ENCODE measurements around the gene B3GNT3.

B3GNT3 gene, protein sequence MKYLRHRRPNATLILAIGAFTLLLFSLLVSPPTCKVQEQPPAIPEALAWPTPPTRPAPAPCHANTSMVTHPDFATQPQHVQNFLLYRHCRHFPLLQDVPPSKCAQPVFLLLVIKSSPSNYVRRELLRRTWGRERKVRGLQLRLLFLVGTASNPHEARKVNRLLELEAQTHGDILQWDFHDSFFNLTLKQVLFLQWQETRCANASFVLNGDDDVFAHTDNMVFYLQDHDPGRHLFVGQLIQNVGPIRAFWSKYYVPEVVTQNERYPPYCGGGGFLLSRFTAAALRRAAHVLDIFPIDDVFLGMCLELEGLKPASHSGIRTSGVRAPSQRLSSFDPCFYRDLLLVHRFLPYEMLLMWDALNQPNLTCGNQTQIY

GRCh38 chr19:17794731-17795494 lies at the start of gene B3GNT3:
Gene B3GNT3 (plus strand): TSS chr19:17795138. CDS start chr19:17807808, 12,670 bp downstream.
- no peak for DNase-seq

DNA sequence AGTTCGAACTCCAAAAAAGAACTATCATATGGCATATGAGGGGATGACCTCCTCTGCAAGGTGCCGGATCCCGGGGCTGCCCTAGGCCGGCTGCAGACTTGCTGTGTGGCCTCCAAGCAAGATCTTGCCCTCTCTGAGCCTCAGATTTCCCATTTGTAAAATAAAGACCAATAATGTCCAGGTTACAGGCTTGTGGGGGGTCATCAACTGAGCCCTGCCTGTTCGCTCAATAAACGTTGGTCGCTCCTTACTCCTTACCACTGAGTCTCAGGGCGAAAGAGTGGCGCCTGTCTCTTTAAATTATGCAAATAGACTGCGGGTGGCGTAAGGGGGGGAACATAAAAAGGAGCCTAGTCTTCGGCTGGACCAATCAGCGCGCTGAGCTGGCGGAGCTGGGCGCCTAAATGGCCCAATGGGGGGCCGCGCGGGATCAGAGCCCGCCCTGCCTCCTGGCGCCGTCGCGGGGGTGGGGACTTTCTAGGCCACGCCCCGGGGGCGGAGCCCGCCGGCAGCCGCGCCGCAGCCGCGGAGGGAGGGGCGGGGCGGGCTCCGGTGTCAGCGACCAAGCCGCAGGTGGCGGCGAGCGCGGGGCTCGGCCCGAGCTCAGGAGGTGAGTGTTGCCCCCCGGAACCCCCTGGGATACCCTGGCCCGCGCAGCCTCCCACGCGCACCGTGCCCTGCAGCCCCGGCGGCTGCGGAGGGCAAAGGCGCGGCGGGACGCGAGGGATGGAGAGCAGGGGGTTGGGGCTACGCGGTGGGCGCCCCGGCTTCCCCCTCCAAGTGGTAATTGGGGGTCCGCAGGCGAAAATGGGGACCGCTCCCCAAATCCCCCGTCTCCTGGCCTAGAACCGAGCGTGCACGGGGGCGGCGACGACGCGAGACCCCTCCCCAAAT lies 47.5 kb upstream of the B3GNT3 start:
- peak; percentile 91 for DNase-seq

DNA sequence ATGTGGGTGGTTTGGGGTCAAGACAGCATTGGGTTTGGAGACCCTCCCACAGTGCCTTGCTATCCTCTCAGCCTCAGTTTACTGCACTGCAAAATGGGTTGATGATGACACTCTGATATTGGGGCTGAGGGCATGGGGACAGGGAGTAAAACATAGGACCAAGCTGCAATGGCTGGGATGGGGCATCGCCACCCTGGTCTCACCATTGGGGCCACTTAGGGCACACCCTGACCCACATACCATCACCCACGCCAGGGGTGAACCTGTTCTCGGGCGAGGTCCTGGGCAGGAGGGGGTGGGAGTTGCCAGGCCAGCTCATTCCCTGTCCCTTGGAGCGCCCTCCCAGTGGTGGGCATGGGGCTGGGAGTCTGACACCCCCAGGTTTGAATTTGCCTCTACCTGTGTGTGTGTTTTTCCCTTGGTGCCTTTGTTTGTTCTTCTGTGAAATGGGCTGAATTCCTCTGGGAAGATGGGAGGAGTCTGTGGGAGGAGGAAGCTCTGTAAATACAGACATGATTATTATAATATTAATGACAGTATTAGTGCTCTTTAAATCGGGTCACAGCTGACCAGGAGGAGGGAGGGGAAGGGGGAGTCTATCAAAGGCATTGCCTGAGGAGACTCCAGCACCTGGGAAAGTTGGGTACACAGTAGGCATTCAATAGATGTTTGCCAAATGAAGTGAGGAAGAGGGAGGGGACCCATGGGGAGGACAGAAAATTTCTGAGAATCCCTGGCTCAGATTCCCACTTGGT lies 45.9 kb upstream of the B3GNT3 start:
- DNase-seq = no peak

DNA sequence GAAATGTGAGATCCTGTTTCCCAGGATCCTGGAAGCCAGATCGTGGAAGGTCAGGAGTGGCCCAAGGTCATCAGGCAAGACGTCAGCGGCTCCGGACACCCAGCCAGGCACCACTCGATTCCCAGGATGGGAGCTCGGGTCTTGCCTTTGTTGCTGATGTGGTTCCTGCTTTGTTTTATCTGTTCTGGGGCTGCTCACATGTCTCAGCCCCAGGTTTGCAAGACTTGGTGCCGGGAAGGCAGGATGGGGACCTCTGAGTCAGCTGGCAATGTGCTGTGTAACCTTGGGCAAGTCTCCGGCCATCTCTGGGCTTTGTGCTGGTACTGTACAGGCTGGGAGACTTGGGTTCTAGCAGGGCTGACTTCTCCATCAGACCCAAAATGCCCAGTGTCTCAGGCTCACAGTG lies 45.0 kb upstream of the B3GNT3 start:
- DNase-seq = no peak

- no peak for DNase-seq
These were observed 43.6 kb upstream of the B3GNT3 start, which contains the start of gene FCHO1 for GRCh38 chr19:17751103-17751911. Gene FCHO1 (plus strand): TSS chr19:17751477. CDS start chr19:17755165, 3,688 bp downstream.

DNA sequence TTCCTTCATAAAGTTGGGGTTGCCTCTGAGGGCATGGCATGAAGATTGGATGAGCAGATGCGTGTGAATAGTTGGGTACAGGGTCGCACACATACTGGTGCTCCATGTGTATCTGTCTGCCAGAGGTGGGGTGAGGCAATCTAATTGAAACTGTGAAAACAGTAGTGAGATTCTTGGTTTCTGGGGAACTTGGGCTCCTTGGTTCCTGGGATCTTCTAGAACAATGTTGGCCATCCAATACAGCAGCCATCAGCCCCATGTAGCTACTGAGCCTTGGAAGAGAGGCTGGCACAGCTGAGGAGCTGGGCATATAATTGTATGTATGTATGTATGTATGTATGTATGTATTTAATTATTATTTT lies 43.0 kb upstream of the B3GNT3 start:
- DNase-seq = no peak

DNA sequence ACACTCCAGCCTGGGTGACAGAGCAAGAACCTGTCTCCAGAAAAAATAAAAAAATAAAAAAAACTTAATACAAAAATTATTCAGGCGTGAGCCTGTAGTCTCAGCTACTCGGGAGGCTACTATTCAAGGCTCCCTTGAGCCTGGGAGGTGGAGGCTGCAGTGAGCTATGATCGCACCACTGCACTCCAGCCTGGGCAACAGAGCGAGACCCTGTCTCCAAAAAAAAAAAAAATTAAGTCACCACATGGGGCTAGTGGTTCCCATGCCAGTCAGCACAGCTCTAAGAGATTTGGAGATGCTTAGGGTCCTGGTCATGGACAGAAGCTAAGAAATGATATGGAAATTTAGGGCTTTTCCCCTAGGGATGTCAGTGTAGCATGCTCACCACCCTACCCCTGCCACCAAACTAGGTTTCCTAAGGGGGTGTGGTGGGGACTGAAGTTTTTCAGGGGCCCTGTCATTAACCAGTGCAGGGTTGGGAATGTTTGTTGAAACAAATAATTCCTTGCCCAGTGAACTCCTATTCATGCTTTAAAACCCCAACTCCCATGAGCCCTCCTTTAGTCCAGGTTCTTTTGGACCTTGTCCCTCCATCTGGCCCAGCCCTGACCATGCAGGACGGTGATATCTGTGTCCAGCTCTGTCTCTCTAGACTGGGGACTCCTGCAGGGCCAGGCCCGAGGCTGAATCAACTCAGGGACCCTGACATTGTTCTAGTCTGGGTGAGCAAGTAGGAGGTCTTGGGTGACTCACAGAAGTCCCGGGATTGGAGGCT lies 41.9 kb upstream of the B3GNT3 start:
- no peak for DNase-seq

DNA sequence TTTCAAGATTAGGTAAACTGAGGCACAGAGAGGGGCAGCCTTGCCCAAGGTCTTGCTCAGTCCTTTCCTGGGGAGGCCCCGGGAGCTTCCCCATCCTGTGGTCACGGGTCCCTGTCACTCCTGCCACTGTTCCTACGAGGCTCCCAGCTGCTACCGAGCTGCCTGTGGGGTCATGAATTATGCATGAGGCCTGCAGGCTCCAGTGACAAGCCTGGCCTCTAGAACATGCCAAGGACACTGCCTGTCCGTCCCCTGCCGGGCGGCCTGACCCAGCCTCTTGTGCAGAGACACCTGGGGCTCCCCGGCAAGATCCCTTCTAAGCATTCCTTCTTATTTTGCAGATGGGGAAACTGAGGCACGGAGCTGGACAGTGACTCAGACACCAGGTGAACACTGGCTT lies 41.0 kb upstream of the B3GNT3 start:
- DNase-seq = no peak

DNA sequence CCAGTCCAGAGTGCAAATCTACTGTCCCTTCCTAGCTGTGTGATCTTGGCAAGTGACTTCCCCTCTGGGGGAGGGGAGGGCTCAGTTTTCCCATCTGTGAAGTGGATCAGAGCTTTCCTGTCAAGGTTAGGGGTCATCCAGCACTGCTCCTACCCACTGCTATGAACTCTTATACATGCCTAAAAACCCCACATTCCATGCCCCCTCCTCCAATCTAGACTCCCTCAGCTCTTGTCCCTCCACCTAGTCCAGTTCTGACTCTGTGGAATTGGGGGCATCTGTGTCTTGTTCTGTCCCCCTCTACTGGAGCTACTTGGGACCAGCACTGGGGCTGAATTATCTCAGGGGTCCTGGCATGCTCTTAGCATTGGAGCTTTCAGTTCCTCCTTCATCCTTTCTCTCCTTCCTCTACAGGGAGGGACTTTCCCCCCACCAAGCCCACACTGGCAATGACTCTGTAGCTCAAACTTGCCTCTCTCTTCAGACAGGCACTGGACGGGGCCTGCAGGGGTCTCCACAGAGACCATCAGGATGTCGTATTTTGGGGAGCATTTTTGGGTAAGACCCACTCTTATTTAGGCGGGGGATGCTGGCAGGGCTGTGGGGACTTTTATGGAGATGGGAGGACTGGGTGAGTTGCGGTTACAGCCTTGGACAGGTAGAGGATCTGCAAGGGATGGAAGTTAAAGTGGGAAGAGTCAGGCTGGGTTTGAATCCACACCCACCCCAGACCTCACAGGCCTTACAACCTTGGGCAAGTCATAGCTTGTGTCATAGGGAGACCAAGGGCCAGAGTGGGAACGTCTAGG lies 40.1 kb upstream of the B3GNT3 start:
- no peak for DNase-seq

GRCh38 chr19:17755443-17755890 lies 39.5 kb upstream of the B3GNT3 start:
- no peak for DNase-seq

DNA sequence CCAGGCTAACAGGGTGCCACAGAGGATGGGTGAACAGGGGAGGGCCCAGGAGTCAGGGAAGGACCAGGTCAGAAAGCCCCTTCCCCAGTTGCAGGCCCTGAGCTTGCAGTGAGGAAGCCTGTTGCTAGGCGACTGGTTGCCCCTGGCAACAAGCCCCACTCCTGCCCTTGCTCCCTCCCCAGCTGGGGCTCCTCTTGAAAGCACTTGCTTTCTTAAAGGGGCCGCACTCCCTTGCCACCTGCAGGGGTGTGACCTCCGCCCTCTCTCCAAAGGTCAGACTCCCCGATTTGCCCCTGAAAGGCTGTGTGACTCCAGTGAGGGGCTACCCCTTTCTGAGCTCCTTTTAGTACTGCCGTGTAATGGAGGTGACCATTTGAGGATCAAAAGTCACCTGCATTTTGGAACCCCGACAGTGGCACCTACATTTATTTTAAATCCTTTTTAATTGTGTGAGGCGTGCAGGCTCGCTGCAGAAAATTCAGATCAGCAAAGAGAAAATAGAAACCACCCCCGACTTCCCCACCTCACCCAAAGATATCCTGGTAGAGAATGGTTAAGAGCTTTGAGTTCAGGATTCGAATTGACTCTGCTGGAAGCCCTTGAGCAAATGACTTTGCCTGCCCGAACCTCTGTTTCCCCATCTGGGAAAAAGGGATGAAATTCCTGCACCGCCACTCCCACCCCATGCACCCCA lies 38.8 kb upstream of the B3GNT3 start:
- DNase-seq = peak; percentile 22

DNA sequence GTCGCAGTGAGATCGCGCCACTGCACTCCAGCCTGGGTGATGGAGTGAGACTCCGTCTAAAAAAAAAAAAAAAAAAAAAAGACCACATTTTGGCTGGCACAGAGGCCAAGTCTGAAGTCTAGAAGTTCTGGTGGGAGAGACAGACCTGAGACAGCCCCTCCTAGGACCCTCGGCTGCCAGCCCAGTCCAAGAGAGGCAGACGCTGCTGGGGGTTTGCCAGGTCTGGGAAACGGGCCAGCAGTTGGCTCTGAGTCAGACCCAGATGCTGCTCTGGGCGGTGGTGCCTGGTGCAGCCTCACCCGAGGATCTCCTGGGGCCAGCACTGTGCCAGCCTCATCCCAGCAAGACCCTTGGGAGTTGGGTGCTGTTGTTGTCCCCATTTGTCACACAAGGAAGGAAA lies 37.8 kb upstream of the B3GNT3 start:
- DNase-seq = no peak

- no peak for DNase-seq
These were observed 36.4 kb upstream of the B3GNT3 start for GRCh38 chr19:17758515-17758914.

- no peak for DNase-seq
These were observed 33.8 kb upstream of the B3GNT3 start for GRCh38 chr19:17761148-17761547.

DNA sequence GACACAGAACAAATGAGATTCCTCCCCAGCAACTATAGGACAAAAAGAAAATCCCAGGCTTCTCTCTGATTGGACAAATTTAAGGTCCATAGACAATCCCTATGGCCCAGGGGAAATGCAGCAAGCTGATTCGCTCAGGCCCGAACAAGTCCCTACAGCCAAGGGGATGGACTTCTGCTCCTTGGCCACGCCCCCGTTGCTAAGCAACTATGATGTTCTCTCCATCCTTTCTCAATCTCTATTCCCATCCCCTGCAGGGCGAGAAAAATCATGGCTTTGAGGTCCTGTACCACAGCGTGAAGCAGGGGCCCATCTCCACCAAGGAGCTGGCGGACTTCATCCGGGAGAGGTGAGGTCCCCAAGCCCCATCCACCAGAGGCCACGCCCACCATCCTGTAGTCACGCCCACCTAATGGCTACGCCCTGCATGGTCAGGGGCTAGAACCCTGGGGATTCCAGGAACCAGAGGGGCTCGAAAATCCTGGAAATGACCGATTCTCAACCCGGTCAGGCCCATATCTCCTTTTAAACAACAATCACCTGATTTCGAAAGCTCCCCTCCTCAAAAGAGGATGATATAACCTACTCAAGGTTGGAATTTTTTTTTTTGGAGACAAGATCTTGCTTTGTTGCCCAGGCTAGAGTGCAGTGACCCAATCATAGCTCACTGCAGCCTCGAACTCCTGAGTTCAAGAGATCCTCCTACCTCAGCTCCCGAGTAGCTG lies 32.3 kb upstream of the B3GNT3 start:
- DNase-seq = peak; percentile 19

DNA sequence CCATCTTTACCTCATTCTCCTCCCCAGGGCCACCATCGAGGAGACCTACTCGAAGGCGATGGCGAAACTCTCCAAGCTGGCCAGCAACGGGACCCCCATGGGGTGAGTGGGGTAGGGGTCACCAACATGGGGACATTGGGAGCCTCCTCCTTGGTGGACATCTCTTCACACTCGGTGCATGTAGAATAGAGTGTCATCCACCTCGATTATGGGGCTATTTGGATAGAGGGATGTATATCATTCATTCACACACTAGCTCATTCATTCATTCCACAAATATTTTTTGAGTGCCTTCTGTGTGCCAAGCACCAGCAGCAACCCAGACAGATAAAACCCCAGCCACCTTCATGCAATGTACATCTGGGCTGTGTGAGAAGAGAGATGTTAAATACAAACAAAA lies 30.6 kb upstream of the B3GNT3 start:
- no peak for DNase-seq

- DNase-seq = peak; percentile 75
These were observed 29.8 kb upstream of the B3GNT3 start for GRCh38 chr19:17765069-17765618.

DNA sequence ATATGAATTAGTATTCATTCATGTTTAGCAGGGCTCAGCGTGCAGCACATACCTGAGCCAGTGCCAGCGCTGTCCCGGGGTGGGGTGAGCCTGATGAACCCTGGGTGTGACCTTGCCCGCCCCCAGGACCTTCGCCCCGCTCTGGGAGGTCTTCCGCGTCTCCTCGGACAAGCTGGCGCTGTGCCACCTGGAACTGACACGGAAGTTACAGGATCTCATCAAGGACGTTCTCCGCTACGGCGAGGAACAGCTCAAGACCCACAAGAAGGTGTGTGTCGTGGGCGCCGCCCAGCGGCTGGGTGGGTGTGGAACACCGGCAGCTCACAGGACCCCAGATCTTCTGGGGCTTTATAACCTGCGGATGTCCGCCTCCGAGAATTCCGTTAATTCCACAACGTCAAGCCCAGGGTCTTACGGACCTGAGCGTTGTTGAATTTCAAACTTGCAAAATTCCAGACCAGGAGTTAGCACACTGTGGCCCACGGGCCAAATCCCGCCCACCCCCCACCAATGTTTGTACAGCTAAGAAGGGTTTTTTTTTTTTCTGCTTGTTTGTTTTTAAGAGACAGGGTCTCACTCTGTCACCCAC lies 28.3 kb upstream of the B3GNT3 start:
- DNase-seq = peak; percentile 64
